GM19035 (cell line): ENCODE results near the gene CCM2.
"Not testable (repeated sequence)": the region's sequence is repeated elsewhere in the genome, so short reads cannot be mapped to it uniquely, and the experiment has no call there.

Experiments used
- ATAC-seq: cut with Tn5 transposase; IDR thresholded peaks from one replicate; pipeline ENCODE4 v1.9.1; 2021; ENCODE audit not compliant: unreplicated experiment

The CCM2 gene

DNA sequence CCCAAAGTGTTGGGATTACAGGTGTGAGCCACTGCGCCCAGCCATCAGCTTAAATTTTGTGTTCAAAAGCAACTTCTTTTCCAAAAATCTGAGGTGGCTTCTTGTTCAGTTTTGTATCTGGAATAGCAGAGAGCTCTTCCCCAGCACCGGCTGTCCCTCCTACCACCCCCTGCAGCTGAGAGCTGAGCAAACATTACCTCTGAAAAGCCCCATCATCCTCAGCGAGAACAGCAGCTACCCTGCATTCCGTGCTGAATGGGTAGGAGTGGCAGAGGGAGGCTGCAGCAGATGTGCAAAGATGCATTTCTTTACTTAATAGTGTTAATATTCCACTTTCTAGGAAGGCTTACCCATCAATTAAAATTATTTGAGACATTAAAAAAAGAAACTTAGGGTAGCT, 31.8 kb downstream of the CCM2 start:
- ATAC-seq, result no peak

DNA sequence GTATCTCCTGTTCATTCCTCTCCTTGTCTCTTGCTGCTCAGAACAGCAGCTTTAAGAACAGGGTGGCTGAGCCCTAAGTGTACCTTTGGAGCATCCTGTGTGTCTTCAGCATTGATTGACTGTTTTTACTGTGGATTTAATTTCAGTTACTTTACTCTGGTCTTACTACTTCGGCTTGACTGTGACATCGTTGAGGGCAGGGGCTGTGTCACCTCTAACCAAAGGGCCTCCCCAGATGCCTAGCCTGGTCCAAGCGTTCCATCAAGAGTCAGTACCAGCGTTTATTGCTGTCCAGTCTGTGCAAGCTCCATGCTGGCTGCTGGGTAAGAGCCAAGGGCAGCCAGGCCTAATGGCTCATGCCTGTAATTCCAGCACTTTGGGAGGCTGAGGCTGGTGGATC, 32.4 kb downstream of the CCM2 start:
- no peak for ATAC-seq

DNA sequence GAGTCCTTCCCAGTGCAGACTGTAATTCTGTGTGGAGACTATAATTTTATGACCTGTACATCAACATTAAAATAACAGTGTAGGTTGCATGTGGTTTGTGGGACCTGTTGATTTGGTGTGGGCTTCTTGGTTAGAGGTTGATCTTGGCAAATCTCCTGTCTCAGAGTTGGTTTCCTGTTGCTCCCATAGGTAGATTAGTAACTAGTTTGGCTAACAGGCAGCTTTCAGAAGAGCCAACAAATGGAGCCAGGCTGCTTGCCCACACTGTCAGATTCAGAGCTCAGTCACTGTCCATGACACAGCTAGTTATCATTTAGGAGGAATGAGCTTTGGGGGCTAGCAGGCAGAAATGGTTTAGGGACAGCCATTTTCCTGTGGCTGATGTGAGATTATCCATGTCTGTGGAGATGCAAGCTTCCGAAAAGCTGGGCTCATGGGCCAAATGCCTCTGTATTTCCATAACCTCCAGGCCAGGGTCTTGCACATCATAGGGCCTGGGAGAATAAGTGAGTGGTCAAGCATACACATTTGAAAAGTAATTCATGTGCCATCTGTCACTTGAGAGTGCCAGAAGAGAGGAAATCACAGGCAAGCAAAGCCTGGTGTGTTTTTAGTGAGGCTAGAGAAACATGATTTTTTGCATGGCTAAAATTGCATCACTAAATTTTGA, 33.4 kb downstream of the CCM2 start:
- ATAC-seq, result no peak

DNA sequence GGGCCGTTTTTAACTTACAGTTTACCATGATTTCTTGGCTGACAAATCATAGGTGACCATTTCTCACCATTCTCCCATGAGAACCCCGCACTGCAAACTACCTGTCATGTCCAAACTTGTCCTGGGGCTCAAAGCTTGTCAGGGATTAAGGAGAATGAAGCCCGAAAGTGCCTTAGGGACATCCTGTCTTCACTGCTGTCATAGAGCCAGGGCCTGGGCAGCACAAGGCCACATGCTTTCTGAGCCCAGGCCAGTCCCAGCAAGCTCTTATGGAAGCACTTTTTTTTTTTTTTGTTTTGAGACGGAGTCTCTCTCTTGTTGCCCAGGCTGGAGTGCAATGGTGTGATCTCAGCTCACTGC, 33.9 kb downstream of the CCM2 start:
- no peak for ATAC-seq

DNA sequence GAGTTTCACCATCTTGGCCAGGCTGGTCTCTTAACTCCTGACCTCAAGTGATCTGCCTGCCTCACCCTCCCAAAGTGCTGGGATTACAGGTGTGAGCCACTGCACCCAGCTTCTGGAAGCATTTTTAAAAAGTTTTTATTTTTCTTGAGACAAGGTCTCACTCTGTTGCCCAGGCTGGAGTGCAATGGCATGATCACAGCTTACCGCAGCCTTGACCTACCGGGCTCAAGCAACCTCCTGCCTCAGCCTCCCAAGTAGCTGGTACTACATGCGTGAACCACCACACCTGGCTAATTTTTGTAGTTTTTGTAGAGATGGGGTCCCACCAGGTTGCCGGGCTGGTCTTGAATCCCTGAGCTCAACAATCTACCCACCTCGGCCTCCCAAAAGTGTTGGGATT, 34.7 kb downstream of the CCM2 start:
- not testable (repeated sequence) for ATAC-seq

DNA sequence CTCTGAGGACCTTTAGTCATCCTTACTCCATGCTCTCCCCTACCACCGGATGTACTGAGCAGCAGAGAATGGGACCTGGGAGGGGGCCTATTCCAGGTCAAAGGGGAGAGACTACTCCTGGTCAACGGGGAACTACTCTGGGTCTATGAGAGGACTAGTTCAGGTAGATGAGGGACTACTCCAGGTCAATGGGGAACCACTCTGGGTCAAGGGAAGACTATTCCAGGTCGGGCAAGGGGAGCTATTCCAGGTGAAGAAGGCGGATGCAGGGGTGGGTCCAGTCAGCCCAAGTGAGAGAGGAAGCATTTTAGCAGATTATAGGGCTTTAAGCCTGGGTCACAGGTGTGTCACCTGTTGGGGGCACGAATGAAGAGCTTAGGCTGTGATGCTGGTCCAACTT, 35.4 kb downstream of the CCM2 start:
- no peak for ATAC-seq

DNA sequence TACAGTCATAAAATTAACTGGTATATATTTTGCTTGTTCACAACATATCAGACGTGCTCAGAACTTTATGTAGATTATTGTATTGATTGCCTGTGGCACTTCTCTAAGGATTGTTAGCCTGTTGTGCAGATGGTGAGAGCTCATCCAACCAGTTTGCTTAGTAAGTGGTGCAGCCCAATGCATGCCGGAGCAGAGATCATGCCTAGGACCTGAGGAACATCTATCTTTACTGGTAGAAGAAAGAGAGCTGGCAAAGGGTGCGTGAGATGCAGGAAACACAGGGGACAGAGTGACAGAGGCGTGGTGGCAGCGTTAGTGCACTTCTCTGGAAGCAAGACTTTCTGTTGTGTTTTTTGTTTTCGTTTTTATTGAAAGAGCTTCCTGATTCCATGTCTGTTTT, 35.9 kb downstream of the CCM2 start:
- no peak for ATAC-seq

DNA sequence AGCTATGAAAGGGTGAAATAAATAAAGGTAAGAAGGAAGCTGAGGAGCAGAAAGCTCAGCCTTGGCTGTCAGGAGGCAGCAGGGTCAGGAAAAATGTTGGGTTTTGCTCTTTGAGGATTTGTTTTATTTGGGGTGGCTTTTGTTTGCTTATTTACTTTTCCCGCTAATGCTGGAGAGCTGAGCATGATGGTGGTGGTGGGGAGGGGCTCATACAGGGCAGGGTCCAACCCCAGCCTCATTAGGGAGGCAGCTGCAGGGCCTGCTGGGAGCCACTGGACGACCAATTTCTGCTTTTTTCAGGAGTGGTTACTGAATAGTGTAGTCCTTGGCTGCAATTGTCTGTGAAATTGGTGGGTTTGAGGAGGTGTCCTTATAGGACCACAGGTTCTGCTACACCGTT, 36.3 kb downstream of the CCM2 start:
- no peak for ATAC-seq

DNA sequence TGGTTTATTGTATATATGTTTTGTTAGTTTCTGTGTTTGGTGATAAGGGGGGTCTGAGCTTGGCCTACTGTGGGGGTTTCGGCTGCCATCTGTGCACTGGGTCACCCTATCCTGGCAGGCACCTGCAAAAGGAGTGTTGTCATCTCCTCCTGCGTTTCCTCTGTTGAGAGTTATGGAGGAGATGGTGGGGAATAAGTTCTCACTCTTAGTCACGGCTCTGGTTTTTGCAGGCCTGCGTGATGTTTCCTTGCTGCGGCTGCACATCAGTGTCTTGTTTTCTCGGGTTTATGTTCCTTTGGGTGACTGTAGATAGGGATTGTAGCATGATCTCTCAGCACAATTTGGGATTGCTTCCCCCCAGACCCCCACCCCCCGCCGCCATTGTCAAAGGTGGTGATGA, 36.8 kb downstream of the CCM2 start:
- ATAC-seq, result no peak

DNA sequence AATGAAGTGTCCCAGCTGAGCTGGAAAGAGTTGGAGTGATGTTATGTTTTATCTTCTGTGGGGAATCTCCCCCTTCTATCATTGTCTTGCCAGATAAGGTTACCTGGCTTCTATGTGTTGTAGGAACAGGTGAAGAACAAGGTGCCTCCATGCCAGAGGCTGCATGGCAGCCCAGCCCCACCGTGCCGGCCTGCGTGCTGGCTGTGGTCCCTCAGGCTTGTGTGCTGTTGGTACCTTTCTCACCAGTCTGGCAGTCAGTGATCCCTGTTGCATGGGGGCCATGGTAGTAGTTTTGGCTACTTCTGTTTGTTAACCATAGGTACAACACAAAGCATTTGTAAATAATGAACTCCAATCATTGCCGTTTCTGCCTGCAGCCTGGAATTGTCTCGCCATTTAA, 37.9 kb downstream of the CCM2 start:
- no peak for ATAC-seq

DNA sequence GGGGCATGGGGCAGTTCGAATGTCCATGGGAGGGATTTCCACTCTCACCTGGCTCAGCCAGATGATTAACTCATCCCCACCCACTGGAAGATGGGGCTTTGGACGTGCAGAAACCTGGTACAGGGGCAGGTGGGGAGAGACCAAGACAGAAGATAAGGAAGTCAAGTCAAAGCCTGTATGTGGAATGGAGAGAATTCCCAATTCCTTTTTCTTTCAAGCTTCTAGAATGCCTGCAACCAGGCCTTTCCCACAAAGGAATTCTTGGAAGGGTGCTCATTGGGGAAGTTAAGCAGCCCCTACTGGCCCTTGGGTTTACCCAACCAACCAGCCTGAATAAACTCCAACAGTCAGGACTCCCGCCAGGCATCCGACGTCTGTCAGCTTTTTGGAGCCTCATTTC, 39.1 kb downstream of the CCM2 start:
- no peak for ATAC-seq

DNA sequence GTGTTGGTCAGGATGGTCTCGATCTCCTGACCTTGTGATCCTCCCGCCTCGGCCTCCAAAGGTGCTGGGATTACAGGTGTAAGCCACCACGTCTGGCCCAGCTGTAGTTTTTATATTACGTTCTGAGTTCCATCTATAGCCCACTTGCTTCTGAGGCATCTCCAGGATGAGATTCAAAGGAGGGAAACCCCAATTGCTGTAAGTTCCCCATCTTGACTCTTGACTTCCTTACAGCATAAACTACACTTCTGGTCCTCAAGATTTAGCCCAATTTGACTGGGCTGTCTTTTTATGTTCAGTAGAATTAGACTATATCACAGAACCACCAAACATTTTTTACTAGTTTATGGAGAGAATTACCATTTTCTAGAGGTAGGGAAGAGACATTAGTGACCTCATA, 44.3 kb downstream of the CCM2 start:
- ATAC-seq, result no peak

DNA sequence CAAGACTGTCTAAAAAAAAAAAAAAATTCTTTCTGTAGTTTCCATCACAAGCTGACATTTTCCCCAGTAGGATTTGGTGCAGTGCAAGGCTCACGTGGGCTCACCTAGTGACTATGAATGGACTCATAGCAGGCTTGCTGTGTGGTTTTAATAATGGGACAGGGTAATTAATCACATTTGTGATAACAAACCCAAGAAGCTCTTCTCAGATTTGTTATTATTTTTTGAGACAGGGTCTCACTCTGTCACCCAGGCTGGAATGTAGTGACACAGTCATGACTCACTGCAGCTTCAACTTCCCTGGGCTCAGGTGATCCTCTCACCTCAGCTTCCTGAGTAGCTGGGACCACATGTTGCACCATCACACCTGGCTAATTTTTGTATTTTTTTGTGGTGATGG, 48.7 kb downstream of the CCM2 start:
- ATAC-seq, result no peak

DNA sequence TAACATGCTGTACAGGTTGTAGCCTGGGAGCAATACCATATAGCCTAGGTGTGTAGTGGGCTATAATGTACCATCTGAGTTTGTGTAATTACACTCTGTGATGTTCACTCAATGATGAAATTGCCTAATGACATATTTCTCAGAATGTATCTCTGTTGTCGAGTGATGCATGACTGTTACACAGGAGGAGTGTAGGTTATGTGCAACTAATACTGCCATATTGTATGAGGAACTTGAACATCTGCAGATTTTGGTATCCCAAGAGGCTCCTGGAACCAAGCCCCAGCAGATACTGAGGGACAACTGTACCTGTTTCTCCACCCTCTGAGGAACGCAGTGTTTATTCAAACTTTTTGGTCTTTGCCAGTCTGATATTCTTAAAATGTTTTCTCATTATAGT, 50.2 kb downstream of the CCM2 start:
- ATAC-seq, result no peak

DNA sequence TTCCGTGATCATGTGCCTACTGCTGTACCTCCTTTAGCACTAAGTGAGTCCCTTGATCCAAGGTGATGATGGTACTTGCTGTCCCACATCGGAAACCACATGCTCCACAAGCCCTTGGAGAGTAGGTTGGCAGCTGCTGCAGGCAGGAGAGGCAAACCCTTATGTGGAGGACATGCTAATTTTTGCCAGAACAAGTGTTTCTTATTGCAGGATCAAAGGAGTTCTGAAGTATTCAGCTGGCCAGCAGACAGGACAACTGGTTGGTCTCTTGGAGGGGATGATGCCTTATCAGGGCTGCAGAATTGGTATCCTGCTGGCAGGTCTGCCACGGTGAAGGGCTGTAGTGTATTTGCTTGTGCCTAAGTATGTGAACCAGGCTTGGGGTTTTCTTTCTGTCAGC, 52.0 kb downstream of the CCM2 start:
- no peak for ATAC-seq

DNA sequence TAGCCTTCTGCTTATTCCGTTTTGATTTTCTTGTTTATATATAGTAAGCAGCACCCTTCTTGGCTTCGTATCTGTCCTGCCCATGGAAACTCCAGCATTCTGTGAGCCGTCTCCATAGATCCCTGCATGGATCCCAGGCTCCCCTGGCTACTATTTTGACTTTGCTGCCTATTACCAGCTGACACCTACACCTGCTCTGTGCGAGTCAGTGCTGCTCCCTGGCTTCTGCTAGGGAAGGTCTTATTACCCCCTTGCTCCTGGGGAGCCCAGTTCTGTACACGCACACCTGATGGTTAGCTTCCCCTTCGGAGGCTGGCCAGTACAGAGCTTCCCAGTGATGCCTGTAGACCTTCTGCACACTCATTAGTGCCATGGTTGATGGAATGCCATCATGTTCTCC, 53.4 kb downstream of the CCM2 start:
- no peak for ATAC-seq

DNA sequence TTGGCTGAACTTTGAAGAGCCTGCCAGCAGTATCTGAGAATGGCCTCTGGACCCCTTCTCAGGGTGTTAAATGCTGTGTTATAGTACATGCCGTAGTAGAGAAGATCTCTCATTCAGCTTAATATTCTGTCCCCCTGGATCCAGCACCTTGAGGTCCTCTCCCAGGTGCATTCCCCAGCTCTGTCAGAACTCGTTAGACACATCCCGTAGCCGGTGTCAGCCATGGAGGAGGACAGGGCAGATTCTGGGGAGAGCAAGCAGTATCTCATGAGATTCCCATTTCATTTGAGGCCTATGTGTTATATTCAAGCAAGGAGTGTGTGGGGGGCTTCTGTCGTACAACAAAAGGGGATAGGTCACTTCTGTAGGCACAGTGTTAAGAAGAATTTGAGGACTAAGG, 53.9 kb downstream of the CCM2 start:
- ATAC-seq, result no peak

DNA sequence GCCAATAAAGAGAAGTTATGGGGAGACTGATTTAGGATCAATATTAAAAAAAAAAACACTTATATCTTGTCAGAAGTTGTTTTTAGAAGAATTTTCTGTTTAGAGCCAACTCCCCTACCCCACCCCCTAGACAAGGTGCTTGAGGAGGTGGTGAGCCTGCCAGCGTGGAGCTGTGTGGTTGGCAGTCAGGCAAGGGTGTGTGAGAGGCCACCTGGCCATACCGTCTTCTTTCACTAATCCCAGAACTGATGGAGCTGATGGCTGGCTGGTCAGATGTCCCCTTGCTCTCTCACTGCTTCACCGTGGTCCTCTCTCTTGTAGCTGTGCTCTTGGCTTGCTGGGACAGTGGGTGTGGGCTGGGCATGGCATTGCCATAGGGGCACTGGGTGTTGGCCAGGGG, 54.4 kb downstream of the CCM2 start:
- no peak for ATAC-seq

DNA sequence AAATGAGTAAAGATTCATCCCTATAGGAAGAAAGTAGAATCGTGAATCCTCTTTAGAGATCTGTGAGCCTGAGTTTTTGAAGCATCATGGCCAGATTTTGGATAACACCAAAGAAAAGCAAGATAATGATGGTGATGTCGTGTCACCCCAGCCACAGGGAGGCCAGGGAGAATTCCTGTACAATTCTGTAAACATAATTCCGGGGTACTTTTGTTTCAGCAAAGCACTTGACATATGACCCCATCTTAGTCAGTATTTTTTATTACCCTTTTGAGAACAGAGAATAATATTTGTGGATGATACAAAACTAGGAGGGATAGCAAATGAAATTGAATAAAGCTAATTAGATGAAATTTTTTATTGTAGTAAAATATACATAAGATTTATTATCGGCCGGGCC, 55.0 kb downstream of the CCM2 start:
- no peak for ATAC-seq

DNA sequence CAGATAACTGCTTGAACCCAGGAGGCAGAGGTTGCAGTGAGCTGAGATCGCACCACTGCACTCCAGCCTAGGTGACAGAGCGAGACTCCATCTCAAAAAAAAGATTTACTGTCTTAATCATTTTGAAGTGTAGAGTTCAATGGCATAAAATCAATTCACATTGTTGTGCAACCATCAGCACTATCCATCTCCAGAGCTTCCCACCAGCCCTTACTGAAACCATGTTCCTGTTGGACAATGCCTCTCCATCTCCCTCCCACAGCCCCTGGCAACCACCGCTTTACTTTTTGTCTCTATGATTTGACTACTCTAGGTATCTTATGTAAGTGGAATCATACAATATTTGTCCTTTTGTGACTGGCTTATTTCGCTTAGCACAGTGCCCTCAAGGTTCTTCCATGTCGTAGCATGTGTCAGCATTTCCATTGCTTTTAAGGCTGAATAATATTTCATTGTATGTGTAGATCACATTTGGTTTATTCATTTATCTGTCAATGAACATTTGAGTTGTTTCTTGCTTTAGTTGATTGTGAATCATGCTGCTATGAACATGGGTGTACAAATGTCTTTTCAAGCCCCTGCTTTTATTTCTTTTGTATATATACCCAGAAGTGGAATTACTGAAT, 55.7 kb downstream of the CCM2 start:
- ATAC-seq, result no peak

DNA sequence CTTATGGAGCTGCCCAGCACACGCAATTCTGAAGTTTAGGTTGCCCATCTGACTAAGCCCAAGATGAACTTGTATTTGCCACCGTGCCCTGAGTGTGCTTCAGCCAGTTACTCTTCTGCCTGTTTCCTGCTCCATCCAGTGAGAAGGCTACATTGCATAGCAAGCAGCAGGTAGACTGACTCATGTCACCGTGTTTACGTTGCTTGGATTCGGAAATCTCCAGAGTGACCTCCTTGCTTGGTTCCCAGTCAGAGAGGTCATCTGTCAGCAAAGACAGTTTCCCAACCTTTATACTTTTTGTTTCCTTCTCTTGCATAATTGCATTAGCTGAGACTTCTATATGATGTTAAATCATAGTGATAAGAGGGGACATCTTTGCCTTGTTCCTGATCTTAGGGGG, 57.9 kb downstream of the CCM2 start:
- ATAC-seq, result no peak

DNA sequence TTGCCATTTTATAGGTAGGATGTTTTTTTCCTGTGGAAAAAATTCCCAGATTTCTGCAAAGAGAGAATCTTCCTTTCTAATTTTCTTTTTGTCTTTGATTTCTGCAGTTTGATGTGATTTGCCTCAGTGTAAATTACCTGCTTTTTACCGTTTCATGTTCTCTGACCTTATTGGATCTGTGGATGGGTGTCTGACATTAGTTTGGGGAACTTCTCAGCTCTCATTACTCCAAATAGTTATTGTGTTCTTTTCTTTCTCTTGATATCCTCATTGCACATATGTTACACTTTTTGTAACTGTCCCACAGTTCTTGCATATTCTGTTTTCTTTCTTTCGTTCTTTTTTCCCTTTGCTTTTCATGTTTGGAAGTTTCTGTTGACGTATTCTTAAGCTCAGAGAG, 60.3 kb downstream of the CCM2 start:
- ATAC-seq, result no peak

DNA sequence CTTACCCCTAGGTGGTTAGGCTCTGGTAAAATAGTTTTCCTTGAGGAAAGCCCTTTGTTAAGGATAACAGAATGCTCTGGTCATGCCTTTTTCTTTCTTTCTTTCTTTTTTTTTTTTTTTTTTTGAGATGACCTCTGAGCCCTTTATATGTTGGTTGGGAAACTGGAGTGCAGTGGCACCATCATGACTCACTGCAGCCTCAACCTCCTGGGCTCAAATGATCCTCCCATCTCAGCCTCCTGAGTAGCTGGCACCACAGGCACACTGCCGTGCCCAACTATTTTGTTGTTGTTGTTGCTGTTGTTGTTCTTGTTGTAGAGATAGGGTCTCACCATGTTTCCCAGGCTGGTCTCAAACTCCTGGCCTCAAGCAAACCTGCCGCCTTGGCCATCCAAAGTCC, 61.4 kb downstream of the CCM2 start:
- no peak for ATAC-seq
